ENCODE measurements around the gene FANCG. TPM values are rescaled to one million over a fixed set of nuclear protein-coding genes. Genes with fewer than 3 reads are reported as not detected.

FANCG gene
- total RNA-seq, 1 experiment from 2014 or later, result 14.9 TPM

DNA sequence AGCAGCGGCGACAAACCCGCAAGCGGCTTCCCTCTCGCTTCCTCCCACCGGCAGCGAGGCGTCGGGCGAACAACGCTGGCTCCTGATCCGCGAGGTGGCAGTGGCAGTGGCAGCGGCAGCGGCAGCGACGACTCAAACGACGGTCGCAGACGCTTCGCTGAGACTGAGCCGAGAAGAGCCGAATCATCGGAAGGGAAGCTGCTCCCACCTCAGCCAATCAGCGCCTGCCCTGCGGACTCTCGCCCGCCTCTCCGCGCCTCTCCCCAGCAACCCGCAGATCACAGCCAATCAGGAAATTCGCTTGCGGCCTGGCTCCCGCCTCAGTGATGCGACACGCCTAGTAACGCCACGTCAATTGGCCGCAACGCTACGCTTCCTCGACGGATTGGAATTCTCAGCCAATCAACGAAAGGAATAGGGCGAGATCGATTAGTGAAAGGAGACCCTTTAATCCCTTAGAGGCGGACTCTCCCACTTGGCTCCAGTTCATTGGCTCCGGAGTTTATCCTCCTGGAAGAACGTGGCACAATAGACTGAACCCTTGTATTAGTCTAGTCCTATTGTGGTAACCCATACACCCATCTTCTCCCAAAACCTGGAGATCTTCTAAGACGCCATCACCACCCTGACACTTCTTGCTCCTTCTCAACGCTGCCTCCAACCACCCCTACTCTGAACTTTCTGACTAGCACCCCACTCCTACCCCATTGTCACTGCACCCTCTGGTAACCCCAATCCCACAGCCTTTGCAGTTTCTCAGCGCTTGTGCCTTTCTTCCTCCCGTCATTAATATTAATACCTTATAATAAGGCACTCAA, 7.1 kb downstream of the FANCG start, which contains the start of gene VCP:
Gene VCP (minus strand): TSS at position 165 of the 818 bp plus-strand sequence. CDS start 272 bp downstream, outside the sequence.
- in situ Hi-C loops (cut with HindIII; ENCODE audit: low pct_unique_long_range_greater_than_20kb, low sequenced_read_pairs), result no loop called here
- peak; percentile 99 for DNase-seq (ENCODE audit: low read depth, low spot score)

DNA sequence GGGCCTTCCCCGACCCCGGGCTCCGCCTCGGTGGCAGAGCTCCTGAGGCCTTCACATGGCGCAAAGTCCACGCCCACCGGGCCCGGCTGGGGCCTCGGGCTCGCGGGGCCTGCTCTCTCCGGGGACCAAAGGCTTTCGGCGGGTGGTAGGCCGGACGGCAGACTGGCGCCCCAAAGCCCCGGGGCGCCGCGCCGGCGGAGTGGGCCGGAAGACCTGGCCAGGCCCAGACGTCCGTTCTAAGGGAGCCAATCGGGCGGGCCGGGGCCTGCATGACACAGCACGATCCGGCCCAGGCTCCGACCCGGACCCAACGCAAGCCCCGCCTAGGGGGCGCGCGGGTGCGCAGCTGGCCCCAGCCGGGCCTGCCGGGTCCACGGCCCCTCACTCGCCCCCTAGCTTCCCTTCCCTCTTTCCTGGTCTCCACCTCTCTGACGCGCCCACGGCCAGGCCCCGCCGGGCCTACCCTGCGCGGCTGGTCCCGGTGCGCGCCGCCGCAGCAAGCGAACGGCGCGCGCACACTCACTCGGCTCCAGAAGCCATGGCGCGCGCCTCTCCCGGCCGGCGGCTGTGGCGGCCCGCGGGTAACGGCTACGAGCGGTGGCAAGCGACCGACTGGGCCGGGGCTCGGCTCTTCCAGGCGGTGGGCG, 7.8 kb downstream of the FANCG start:
- in situ Hi-C loops (cut with HindIII; ENCODE audit: low pct_unique_long_range_greater_than_20kb, low sequenced_read_pairs), result no loop called here
- peak; percentile 71 for DNase-seq (ENCODE audit: low read depth, low spot score)

GRCh38 chr9:35070823-35071813, 8.6 kb downstream of the FANCG start:
- DNase-seq (ENCODE audit: low read depth, low spot score), result no peak
- in situ Hi-C loops (cut with HindIII; ENCODE audit: low pct_unique_long_range_greater_than_20kb, low sequenced_read_pairs), result no loop called here

- in situ Hi-C loops (cut with HindIII; ENCODE audit: low pct_unique_long_range_greater_than_20kb, low sequenced_read_pairs), result no loop called here
- no peak for DNase-seq (ENCODE audit: low read depth, low spot score)
These were observed 10.7 kb downstream of the FANCG start for GRCh38 chr9:35069020-35069419.

DNA sequence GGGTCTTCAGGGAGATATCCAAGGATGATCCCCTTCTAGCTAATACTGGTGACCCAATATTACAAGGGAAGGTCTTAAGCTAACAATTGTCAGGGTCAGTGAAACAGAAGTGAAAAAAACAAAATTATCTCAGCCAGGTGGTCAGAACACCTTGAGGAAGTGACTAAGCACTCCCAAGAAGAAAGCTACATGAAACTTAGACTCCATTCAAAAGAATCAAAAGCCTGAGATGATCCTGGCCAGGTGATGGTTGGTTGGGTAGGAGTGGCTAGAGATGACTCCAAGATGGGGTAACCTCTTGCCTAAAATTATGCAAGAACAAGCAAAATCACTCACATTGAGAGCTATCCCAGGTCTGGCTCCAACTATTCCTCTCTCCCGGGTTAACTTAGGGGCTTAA, 12.7 kb downstream of the FANCG start:
- no peak for DNase-seq (ENCODE audit: low read depth, low spot score)
- in situ Hi-C loops (cut with HindIII; ENCODE audit: low pct_unique_long_range_greater_than_20kb, low sequenced_read_pairs), result no loop called here

- in situ Hi-C loops (cut with HindIII; ENCODE audit: low pct_unique_long_range_greater_than_20kb, low sequenced_read_pairs), result no loop called here
- DNase-seq (ENCODE audit: low read depth, low spot score), result no peak
These were observed 19.1 kb downstream of the FANCG start for GRCh38 chr9:35060548-35061207.

GRCh38 chr9:35059438-35059837, 20.3 kb downstream of the FANCG start:
- no peak for DNase-seq (ENCODE audit: low read depth, low spot score)
- in situ Hi-C loops (cut with HindIII; ENCODE audit: low pct_unique_long_range_greater_than_20kb, low sequenced_read_pairs), result no loop called here

- in situ Hi-C loops (cut with HindIII; ENCODE audit: low pct_unique_long_range_greater_than_20kb, low sequenced_read_pairs), result no loop called here
- DNase-seq (ENCODE audit: low read depth, low spot score), result no peak
These were observed 22.5 kb downstream of the FANCG start for GRCh38 chr9:35057271-35057620.

- in situ Hi-C loops (cut with HindIII; ENCODE audit: low pct_unique_long_range_greater_than_20kb, low sequenced_read_pairs), result no loop called here
- DNase-seq (ENCODE audit: low read depth, low spot score), result no peak
These were observed 23.0 kb downstream of the FANCG start for GRCh38 chr9:35056571-35057270.

DNA sequence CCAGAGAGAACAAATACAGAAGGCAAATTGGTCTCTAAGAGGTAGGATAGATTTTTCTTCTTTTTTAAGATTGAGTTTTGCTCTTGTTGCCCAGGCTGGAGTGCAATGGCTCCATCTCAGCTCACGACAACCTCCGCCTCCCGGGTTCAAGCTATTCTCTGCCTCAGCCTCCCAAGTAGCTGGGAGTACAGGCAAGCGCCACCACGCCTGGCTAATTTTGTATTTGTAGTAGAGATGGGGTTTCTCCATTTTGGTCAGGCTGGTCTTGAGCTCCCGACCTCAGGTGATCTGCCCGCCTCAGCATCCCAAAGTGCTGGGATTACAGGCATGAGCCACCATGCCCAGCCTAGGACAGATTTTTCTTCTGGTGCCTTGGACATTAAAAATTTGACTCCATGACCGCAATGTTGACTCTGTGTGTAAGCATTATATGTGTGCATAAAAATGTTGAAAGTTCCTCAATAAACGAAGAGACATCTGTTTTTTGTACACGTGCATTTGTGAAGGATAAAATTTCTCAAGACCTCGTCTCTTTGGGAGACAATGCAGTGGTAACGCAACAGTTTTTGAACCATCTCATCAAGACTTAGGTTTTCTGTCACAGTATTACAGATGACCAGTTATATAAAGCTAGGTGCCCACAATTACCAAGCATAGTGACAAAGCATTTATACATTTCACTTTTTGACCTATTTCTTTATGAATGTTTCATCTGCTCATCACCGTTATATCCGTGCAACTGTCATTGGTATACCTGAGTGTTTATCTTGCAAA, 24.7 kb downstream of the FANCG start:
- in situ Hi-C loops (cut with HindIII; ENCODE audit: low pct_unique_long_range_greater_than_20kb, low sequenced_read_pairs), result no loop called here
- DNase-seq (ENCODE audit: low read depth, low spot score), result no peak

DNA sequence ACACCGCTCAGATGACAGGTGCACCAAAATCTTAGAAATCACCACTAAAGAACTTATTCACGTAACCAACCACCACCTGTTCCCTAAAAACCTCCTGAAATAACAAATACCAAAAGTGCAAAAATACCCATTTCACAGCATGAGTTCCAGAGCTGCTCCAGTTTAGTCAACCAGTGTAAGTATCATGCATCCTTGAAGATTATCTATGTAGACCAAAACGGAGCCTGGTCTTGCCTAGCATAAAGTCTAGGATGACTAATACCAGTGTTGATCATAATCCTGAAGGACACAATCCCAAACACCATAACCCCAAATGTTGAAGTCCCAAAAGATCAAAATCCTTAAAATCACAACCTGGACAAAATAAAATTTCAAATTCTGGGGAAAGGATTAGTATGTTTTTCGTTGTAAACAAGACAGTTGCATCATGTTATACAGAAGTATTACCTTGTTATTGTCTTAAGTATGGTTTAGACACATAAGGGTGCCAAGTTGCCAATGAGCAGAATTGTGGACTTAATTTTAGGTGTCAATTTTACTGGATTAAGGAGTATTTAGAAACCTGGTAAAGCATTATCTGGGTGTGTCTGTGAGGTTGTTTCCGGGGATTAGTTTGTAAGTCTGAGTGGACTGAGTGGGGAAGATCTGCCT, 25.4 kb downstream of the FANCG start:
- no peak for DNase-seq (ENCODE audit: low read depth, low spot score)
- in situ Hi-C loops (cut with HindIII; ENCODE audit: low pct_unique_long_range_greater_than_20kb, low sequenced_read_pairs), result no loop called here

DNA sequence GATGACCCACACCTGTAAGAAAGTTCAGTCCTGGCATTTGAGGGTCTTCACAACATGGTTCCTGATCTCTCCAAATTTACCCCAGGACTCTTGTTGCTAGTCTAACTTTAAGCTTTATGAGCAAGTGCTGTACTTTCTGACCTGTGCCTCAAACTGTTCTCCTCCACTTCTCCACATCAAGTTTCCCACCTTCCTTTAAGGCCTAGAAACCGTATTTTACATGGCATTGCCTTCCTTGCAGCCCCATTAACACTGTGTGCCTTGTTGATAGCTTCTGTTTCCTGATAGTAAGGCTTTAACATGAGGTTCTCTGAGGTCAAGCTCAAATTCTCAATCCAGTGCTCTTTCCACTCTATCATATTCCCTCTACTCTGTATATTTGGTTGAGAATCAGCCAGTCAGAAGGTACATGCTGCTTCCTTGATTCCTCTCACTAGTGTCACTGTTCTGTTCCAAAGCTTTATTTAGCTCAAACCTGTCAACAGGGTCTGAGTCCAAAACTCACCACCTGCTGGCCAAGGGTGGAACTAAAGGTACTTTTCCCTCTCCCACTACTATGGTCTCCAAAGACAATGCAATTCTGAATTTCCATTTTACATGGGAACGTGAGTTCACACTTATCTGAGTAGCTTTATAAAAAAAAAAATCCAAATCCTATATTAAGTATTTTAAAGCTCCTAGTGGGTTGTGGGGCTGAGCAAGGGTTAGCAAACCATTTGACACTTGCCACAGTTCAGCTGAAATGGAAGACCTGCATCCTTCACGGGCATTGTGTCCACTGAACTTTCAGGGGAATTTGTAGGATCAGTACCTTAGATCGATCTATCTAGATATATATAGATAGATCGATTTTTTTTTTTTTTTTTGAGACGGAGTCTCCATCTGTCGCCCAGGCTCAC, 28.4 kb downstream of the FANCG start:
- in situ Hi-C loops (cut with HindIII; ENCODE audit: low pct_unique_long_range_greater_than_20kb, low sequenced_read_pairs), result no loop called here

DNA sequence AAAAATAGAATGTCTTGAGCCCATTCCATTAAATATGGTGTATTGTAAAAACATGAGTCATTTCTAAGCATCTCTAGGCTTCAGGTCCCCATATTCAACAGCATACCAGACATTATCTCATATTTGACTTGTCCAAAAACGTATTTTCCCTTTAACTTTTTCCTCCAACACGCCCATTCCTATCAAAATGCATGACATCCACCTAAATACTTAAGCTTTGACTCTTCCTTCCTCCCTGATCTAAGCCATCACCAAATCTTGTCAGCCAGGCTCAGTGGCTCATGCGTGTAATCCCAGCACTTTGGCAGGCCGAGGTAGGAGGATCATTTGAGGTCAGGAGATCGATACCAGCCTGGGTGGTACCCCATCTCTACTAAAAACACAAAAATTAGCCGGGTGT, 31.2 kb downstream of the FANCG start:
- in situ Hi-C loops (cut with HindIII; ENCODE audit: low pct_unique_long_range_greater_than_20kb, low sequenced_read_pairs), result no loop called here
- DNase-seq (ENCODE audit: low read depth, low spot score), result no peak

More for the DNA sequence above, 28.4 kb downstream of the FANCG start:
- peak; percentile 71 for DNase-seq (ENCODE audit: low read depth, low spot score)

DNA sequence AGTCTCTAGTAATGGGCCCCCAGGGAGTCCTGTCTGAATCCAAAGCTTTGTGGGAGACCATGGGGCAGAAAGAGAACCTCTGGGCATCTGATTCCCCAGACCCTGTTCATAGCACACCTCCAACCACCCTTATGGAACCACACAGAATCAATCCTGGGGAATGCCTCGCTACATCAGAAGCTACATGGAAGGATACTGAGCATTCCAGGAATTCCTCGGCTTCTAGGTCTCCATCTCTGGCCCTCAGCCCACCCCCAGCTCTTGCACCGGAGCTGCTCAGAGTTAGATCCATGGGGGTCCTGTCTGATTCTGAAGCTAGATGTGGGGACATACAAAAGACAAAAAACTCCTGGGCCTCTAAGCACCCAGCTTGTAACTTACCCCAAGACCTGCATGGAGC, 35.7 kb downstream of the FANCG start:
- DNase-seq (ENCODE audit: low read depth, low spot score), result no peak
- in situ Hi-C loops (cut with HindIII; ENCODE audit: low pct_unique_long_range_greater_than_20kb, low sequenced_read_pairs), result no loop called here
